Ectodermal cell (in vitro differentiated cells): ENCODE results near the gene ARSG.

Source experiments
- H3K27ac ChIP-seq: 2 replicates; pipeline ENCODE4 v1.7.0; 2013; ENCODE audit warnings: mild to moderate bottlenecking, low read depth, low read length; ENCODE audit not compliant: insufficient read depth, poor library complexity, severe bottlenecking
- H3K27me3 ChIP-seq: 2 replicates; pipeline ENCODE4 v1.7.0; 2013; ENCODE audit warnings: mild to moderate bottlenecking, low read length; ENCODE audit not compliant: insufficient read depth, control insufficient read depth, poor library complexity, severe bottlenecking
- H3K36me3 ChIP-seq: one replicate; pipeline ENCODE4 v1.7.0; 2013; ENCODE audit warnings: low read length; ENCODE audit not compliant: control insufficient read depth, insufficient read depth
- H3K4me1 ChIP-seq: one replicate; pipeline ENCODE4 v1.7.0; 2013; ENCODE audit warnings: low read length; ENCODE audit not compliant: control insufficient read depth, insufficient read depth
- H3K4me3 ChIP-seq: 2 replicates; pipeline ENCODE4 v1.7.0; 2013; ENCODE audit warnings: low read depth, low read length, control low read depth; ENCODE audit not compliant: insufficient read depth
- H3K9me3 ChIP-seq: 2 replicates; pipeline ENCODE4 v1.7.0; 2013; ENCODE audit warnings: mild to moderate bottlenecking, low read length, moderate library complexity; ENCODE audit not compliant: control insufficient read depth
- WGBS, 2 experiments: methylation state at CpG; one replicate each; pipeline ENCODE4 v1.1.7; 2013; ENCODE audit warnings: missing lambda C conversion rate in 2 of 2; 5-methylcytosine and 5-hydroxymethylcytosine counted together

ARSG gene

DNA sequence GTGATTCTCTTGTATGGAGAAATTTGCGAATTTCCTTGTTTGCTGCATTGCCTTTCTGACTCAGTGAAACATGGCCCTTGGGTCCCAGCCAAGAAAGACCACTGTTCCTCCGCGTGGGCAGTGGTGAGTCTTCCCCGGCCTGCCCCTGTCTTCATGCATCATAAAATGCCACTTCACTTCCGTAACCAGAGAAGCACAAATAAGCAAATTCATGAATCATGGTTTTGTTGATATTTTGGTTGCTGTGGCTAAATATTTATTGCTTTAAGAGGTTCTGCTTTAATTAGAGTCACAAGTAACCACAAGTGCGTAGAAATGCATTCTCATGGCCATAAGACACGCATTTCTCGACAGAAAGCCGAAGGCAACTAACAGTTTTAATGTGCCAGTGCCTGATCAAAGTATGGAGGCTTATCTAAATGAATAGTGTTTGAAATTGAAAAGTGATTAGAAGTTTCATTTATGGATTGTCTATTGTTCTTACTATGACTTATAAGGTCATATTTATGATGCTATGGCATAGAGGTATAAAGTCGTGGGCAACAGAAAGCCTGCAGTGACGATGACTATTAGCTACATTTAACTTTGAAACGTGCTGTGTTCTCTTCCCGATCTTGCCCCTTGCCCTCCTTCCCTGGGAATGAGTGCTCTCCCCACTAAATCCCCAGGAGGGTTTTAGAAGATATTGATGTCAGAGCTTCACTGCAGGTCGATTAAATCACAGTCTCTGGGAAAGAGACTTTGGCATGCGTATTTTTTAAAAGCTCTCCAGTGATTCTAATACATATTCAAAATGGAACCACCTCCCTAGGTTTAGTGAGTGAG is 90.0 kb downstream of the ARSG start:
- H3K4me3 ChIP-seq: no peak overlapping the region
- WGBS, 2 experiments: 89 to 94% methylated on average over 15 of the region's 15 CpGs
- H3K27ac ChIP-seq: no peak overlapping the region
- no peaks in the 10 kb centered on the region for H3K27me3 ChIP-seq
- peaks cover 12% of the 10 kb centered on the region for H3K4me1 ChIP-seq
- no peaks in the 10 kb centered on the region for H3K36me3 ChIP-seq
- no peaks in the 10 kb centered on the region for H3K9me3 ChIP-seq

DNA sequence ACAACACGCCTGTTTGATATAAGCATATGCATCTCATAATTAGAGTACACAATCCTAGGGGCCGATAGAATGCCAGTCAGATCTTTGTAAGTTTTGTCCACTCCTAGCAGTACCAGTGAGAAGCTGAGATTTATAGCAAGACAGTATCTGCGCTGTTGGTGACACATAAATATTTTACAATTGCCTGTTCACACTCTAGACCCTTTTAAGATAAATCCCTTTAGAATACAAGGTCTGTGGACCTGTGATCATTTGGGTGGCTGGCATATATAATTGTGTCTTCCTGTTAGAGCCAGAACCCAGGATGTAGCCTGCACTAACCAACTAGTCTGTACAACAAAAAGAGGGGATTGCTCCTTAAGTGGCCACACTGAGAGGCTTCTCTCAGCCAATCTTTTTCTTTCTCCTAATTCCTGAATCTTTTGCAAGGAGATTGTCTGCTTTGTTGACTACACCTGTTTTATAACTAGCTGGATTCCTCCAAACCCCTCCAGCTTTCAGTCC is 91.3 kb downstream of the ARSG start:
- no peaks in the 10 kb centered on the region for H3K27me3 ChIP-seq
- no peaks in the 10 kb centered on the region for H3K9me3 ChIP-seq
- WGBS, 2 experiments: 92% methylated on average over 3 of the region's 3 CpGs
- no peak overlapping the region for H3K4me3 ChIP-seq
- no peak overlapping the region for H3K27ac ChIP-seq
- H3K36me3 ChIP-seq: no peaks in the 10 kb centered on the region
- H3K4me1 ChIP-seq: peaks cover 8% of the 10 kb centered on the region

DNA sequence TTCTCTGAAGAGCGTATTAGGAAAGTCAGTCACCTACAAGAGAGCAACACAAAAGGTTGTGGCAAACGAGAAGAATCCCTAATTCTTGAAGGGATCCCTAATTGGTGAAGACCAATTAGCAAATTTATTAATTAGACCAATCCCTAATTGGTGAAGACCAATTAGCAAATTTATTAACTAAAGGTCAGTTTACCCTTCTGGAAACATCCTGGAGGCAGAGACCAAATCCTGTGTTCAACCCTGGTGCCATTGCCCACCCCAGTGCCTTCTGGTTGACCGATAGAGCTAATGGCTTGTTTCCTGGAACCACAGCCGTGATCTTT is 91.8 kb downstream of the ARSG start:
- Histone ChIP-seq H3K9me3 (no peaks in the 10 kb centered on the region), H3K27me3 (no peaks in the 10 kb centered on the region), H3K27ac (no peak overlapping the region), H3K36me3 (no peaks in the 10 kb centered on the region), H3K4me1 (peaks cover 5% of the 10 kb centered on the region), H3K4me3 (no peak overlapping the region)
- WGBS, 2 experiments: 87 to 92% methylated on average over 4 of the region's 4 CpGs

DNA sequence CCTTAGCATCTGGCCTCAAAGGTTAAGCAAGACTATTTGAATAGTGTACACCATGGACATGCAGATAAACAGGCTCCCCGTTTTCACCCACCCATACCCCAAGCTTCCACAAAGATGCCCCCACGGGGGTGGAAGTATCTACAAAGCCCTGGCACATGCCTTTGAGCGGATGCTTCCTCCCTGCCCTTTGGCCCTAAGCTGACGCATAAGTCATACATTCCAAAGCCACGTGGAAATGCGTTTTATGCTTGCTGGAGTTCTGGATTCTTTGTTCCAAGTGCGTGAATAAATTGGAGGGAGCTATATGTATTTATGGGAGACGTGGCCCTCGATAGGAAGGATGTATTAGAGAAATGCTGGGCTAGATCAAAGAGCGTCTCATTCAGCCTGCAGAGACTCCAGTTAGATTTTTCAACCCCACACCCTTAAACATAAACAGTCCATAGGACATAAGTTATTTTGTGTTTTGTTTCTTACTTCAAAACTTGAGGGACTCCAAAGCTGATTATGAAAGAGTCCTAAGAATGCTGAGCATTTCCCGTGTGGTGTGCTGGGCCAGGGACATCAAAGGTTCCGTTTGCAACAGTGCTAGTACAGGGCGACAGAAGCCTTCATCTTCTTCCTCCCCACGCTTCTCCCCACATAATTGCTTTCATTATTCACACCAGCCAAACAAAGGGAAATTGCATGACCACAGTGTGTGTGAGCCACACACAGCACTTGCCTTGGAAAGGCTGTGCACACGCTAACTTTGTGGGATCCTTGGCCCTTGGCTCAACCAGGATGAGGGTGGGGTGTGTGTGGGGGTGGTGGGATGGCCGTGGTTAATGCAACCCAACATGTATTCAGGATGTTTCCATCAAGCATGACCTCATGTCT is 92.4 kb downstream of the ARSG start:
- Histone ChIP-seq H3K27ac (no peak overlapping the region), H3K36me3 (no peaks in the 10 kb centered on the region), H3K4me1 (no peaks in the 10 kb centered on the region), H3K9me3 (no peaks in the 10 kb centered on the region), H3K27me3 (no peaks in the 10 kb centered on the region), H3K4me3 (no peak overlapping the region)
- WGBS, 2 experiments: 91 to 93% methylated on average over 14 to 16 of the region's 16 CpGs

DNA sequence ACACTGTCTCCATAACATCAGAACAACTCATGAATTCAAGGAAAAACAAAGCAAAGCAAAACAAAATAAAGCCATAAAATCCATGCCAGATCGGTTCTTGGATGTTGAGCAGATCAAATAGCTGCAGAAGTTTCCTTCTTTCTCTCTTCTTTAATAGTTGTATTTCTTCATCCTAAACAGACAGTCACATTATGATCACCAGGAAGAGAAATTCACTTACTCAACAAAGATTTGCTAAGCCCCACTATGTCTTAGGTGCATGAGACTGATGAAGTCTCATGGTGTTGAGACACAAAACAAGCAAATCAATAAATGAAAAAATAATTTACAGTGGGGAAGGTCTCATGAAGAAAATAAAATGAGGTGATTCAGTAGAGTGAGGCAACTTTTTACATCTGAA is 93.2 kb downstream of the ARSG start:
- H3K4me1 ChIP-seq: no peaks in the 10 kb centered on the region
- no peak overlapping the region for H3K4me3 ChIP-seq
- no peaks in the 10 kb centered on the region for H3K36me3 ChIP-seq
- H3K9me3 ChIP-seq: no peaks in the 10 kb centered on the region
- H3K27ac ChIP-seq: no peak overlapping the region
- H3K27me3 ChIP-seq: no peaks in the 10 kb centered on the region
- WGBS, 2 experiments: 93 to 95% methylated on average over 1 of the region's 1 CpG

DNA sequence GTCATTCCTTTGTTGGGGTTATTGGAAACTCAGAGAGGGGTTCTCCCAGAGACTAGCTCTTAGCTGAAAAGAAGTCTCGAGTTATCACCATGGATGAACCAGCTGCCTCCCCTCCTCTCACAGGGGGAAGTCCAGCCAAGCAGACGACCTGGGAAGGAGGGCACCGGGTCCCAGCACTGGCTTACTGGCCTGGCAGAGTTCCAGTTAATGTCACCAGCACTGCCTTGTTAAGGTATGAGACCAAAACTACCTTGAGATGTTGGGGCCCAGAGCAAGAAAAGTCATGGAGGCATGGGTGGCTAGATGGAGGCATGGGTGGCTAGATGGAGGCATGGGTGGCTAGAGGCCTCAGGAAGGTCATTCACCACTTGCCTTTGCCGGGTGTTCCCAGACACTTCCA is 93.6 kb downstream of the ARSG start:
- Histone ChIP-seq H3K27me3 (no peaks in the 10 kb centered on the region), H3K27ac (no peak overlapping the region), H3K36me3 (no peaks in the 10 kb centered on the region), H3K4me3 (no peak overlapping the region), H3K4me1 (no peaks in the 10 kb centered on the region), H3K9me3 (no peaks in the 10 kb centered on the region)
- WGBS, 2 experiments: 91% methylated on average over 4 of the region's 4 CpGs

DNA sequence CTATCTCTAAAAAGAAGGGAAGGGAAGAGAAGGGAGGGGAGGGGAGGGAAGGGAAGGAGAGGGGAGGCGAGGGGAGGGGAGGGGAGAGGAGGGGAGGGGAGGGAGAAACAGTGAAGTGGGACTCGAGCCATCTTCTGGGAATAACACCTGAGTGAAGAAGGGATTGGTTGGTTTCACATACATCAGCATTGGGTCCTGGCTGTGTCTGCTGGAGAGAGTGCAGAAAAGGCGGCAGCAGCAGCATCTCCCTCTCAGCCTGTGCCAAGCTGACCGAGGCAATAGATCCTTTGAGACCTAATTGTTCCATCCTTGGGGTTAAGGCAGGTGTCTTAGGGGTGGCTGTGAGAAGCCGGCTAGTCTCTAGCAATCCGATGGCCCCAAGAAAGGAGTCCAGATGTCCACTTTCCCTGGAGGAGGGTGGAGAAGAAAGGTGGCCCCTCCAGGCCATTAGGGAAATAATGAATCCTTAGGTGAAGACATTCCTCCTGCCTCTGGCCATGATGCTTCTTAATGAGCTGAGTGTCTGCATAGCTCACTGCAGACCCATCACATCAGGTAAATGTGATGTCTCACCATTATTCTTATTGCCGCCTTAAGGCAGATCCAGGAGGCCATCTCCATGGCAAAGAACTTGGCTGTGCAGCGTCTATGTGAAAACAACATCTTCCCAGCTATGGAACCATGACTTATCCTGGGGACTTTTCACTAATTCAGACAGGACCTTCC is 94.4 kb downstream of the ARSG start:
- no peak overlapping the region for H3K4me3 ChIP-seq
- H3K36me3 ChIP-seq: no peaks in the 10 kb centered on the region
- 91% methylated on average over 7 of the region's 8 CpGs for WGBS, 2 experiments
- H3K27ac ChIP-seq: no peak overlapping the region
- H3K4me1 ChIP-seq: no peaks in the 10 kb centered on the region
- no peaks in the 10 kb centered on the region for H3K9me3 ChIP-seq
- no peaks in the 10 kb centered on the region for H3K27me3 ChIP-seq

DNA sequence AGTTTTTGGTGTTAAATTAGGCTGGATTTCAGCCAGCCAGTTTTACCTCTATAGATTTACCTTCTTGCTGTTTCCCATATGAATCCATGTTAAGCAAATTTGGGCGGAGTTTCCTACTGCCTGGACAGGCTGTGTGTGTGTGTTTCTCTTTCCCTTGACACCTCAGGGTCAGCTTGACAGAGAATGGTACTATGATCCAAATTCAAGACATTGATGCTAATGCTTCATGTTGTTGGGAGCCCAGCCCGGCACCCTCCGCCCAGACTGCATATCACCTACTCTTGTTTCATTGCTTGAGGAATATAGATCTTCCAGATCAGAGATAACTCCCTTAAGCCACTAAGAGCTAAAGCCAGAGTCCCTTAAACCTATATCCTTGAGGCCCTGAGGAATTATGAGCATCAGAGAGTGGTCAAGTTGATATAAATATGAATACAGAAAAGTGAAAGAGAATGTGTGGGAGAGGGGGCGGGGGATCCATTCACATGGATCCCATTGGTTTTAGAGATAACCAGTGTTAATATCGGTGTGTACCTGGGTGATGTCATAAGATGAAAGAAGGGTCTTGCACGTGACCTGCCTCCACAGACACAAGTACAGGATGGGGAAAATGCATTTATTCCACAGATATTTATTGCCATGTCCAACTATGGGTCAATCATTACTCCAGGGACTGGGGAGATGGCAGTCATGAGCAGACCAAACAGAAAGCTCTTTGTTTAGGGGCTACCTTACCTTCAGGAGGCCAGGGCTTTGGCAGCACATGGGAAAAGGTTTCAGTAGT is 96.3 kb downstream of the ARSG start:
- H3K27me3 ChIP-seq: no peaks in the 10 kb centered on the region
- H3K4me3 ChIP-seq: no peak overlapping the region
- no peaks in the 10 kb centered on the region for H3K4me1 ChIP-seq
- H3K27ac ChIP-seq: no peak overlapping the region
- 91 to 95% methylated on average over 6 of the region's 6 CpGs for WGBS, 2 experiments
- H3K36me3 ChIP-seq: no peaks in the 10 kb centered on the region
- H3K9me3 ChIP-seq: no peaks in the 10 kb centered on the region

DNA sequence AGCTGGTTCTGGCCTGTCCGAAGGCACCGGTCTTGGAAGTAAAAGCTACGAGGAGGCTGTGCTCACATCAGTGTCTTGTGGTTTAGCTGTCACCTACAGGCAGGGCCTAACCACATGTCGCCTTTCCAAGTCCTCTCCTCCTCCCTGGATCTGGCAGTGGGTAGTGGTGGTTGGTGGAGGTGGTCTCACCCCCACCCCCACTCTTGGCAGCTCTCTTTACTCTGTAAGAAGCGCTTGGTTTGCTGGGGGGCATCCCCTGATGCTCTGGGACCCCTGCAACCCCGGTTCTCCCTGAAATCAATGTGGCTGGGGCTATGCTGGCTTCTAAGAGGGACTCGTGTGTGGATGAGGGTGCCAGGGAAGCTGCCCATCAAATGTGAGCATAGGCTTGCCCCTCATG is 97.7 kb downstream of the ARSG start:
- Histone ChIP-seq H3K9me3 (no peaks in the 10 kb centered on the region), H3K27me3 (no peaks in the 10 kb centered on the region), H3K36me3 (no peaks in the 10 kb centered on the region), H3K4me1 (no peaks in the 10 kb centered on the region), H3K4me3 (no peak overlapping the region), H3K27ac (no peak overlapping the region)
- 70 to 73% methylated on average over 6 to 7 of the region's 7 CpGs for WGBS, 2 experiments
